HG03045 (cell line): ENCODE data around the gene LCE3B.

Source experiments
- ATAC-seq: cut with Tn5 transposase; IDR thresholded peaks from one replicate; pipeline ENCODE4 v1.9.1; 2021; ENCODE audit warnings: mild to moderate bottlenecking, moderate library complexity; ENCODE audit not compliant: unreplicated experiment

The LCE3B gene

GRCh38 chr1:152657677-152658076 is 44.1 kb downstream of the LCE3B start:
- no peak for ATAC-seq

- ATAC-seq = no peak
Observed at GRCh38 chr1:152658649-152659048, 45.0 kb downstream of the LCE3B start.

GRCh38 chr1:152663098-152663497 is 49.5 kb downstream of the LCE3B start, which contains the start of gene LCE2D:
Gene LCE2D, plus strand, starts transcription at chr1:152663380. Its CDS starts 726 bp downstream, at chr1:152664106.
- ATAC-seq = no peak
